WTC11 (cell line): ENCODE measurements around the gene MSGN1. TPM values are rescaled to one million over a fixed set of nuclear protein-coding genes. Genes with fewer than 3 reads are reported as not detected.

Experiments used
- ATAC-seq: fragments of 200-7000 bp; cut with Tn5 transposase; 2 replicates; pipeline ENCODE4 v1.10.0; 2021; ENCODE audit warnings: mild to moderate bottlenecking, moderate library complexity
- CTCF ChIA-PET: fragments of 300-600 bp; sonication (Branson Sonifier 250); formaldehyde crosslinking; loops from one replicate; lab custom pipeline; 2021; ENCODE audit warnings: antibody characterized with exemption; lab: Charles Lee
- POLR2A ChIA-PET: fragments of 350-600 bp; sonication (Branson Sonifier 250); formaldehyde crosslinking; loops from one replicate; lab custom pipeline; 2021; ENCODE audit warnings: antibody characterized with exemption; lab: Charles Lee
- DNase-seq: peaks from one replicate; pipeline ENCODE4 v3.0.0; 2021; ENCODE audit warnings: low spot score
- H3K27ac Mint-ChIP-seq: 2 replicates; pipeline ENCODE4 v1.8.0; 2021; ENCODE audit warnings: mixed read lengths
- H3K27me3 Mint-ChIP-seq: 2 replicates; pipeline ENCODE4 v1.8.0; 2021; ENCODE audit warnings: low read depth, mild to moderate bottlenecking, moderate library complexity, mixed read lengths
- H3K36me3 Mint-ChIP-seq: 2 replicates; pipeline ENCODE4 v1.8.0; 2021; ENCODE audit warnings: mixed read lengths
- H3K4me1 Mint-ChIP-seq: 2 replicates; pipeline ENCODE4 v1.8.0; 2022; ENCODE audit warnings: mixed read lengths
- H3K4me3 Mint-ChIP-seq: 2 replicates; pipeline ENCODE4 v1.8.0; 2021; ENCODE audit warnings: mild to moderate bottlenecking, moderate library complexity, mixed read lengths
- H3K9me3 Mint-ChIP-seq: 2 replicates; pipeline ENCODE4 v1.8.0; 2021; ENCODE audit warnings: mixed read lengths
- CREB1 ChIP-seq: sonication (generic); formaldehyde crosslinking; IDR thresholded peaks from 2 replicates; pipeline ENCODE4 v1.8.0; 2023; ENCODE audit warnings: mild to moderate bottlenecking, missing genetic modification reagents
- CREM ChIP-seq: sonication (generic); formaldehyde crosslinking; IDR thresholded peaks from 2 replicates; pipeline ENCODE4 v1.8.1; 2022; ENCODE audit warnings: mild to moderate bottlenecking, missing genetic modification reagents, moderate library complexity
- ESRRA ChIP-seq: sonication (generic); formaldehyde crosslinking; IDR thresholded peaks from 2 replicates; pipeline ENCODE4 v1.8.1; 2022; ENCODE audit warnings: mild to moderate bottlenecking, missing genetic modification reagents, borderline replicate concordance
- ETV6 ChIP-seq: sonication (generic); formaldehyde crosslinking; IDR thresholded peaks from 2 replicates; pipeline ENCODE4 v1.8.1; 2022; ENCODE audit warnings: mild to moderate bottlenecking, missing genetic modification reagents
- GRHL2 ChIP-seq: fragments of 250-450 bp; sonication (Bioruptor Pico); IDR thresholded peaks from 2 replicates; pipeline ENCODE4 v1.8.0; 2022; ENCODE audit warnings: mild to moderate bottlenecking, moderate library complexity; ENCODE audit not compliant: insufficient replicate concordance, severe bottlenecking
- HMGA2 ChIP-seq: fragments of 250-450 bp; sonication (Bioruptor Pico); IDR thresholded peaks from 2 replicates; pipeline ENCODE4 v1.4.0; 2021; ENCODE audit warnings: mild to moderate bottlenecking, moderate library complexity
- MXD4 ChIP-seq: fragments of 250-450 bp; sonication (Bioruptor Pico); IDR thresholded peaks from 2 replicates; pipeline ENCODE4 v1.8.0; 2021; ENCODE audit warnings: mild to moderate bottlenecking, moderate library complexity, borderline replicate concordance
- NFATC4 ChIP-seq: fragments of 250-450 bp; sonication (Bioruptor Pico); IDR thresholded peaks from 2 replicates; pipeline ENCODE4 v1.9.0; 2021; ENCODE audit warnings: mild to moderate bottlenecking
- NFE2L1 ChIP-seq: sonication (generic); formaldehyde crosslinking; IDR thresholded peaks from 2 replicates; pipeline ENCODE4 v1.8.1; 2023; ENCODE audit warnings: missing genetic modification reagents
- NFYB ChIP-seq: sonication (generic); formaldehyde crosslinking; conservative IDR thresholded peaks from 2 replicates; pipeline ENCODE4 v1.8.0; 2022; ENCODE audit warnings: low read depth, missing genetic modification reagents
- NR2C2 ChIP-seq: sonication (generic); formaldehyde crosslinking; IDR thresholded peaks from 2 replicates; pipeline ENCODE4 v1.8.0; 2022; ENCODE audit warnings: mild to moderate bottlenecking, missing genetic modification reagents
- PRRX2 ChIP-seq: fragments of 250-450 bp; sonication (Bioruptor Pico); IDR thresholded peaks from 2 replicates; pipeline ENCODE4 v1.8.0; 2021; ENCODE audit warnings: mild to moderate bottlenecking
- SMAD3 ChIP-seq: sonication (generic); formaldehyde crosslinking; IDR thresholded peaks from 2 replicates; pipeline ENCODE4 v1.8.0; 2022; ENCODE audit warnings: missing genetic modification reagents, mild to moderate bottlenecking, borderline replicate concordance
- SMAD4 ChIP-seq: sonication (generic); formaldehyde crosslinking; IDR thresholded peaks from 2 replicates; pipeline ENCODE4 v1.8.0; 2022; ENCODE audit warnings: mild to moderate bottlenecking, missing genetic modification reagents
- TEAD1 ChIP-seq: sonication (generic); formaldehyde crosslinking; IDR thresholded peaks from 2 replicates; pipeline ENCODE4 v1.8.0; 2022; ENCODE audit warnings: mild to moderate bottlenecking, missing genetic modification reagents
- ZNF219 ChIP-seq: sonication (generic); formaldehyde crosslinking; IDR thresholded peaks from 2 replicates; pipeline ENCODE4 v1.8.0; 2023; ENCODE audit warnings: missing genetic modification reagents, mild to moderate bottlenecking, borderline replicate concordance
- ZNF263 ChIP-seq: sonication (generic); formaldehyde crosslinking; IDR thresholded peaks from 2 replicates; pipeline ENCODE4 v1.8.1; 2022; ENCODE audit warnings: low read depth, mild to moderate bottlenecking, moderate library complexity, missing genetic modification reagents
- ZNF396 ChIP-seq: fragments of 250-450 bp; sonication (Bioruptor Pico); IDR thresholded peaks from 2 replicates; pipeline ENCODE4 v1.8.0; 2021; ENCODE audit warnings: mild to moderate bottlenecking, moderate library complexity, borderline replicate concordance
- ZNF423 ChIP-seq: fragments of 250-450 bp; sonication (Bioruptor Pico); IDR thresholded peaks from 2 replicates; pipeline ENCODE4 v2.1.2; 2022; ENCODE audit warnings: mild to moderate bottlenecking, moderate library complexity
- total RNA-seq: library from RNA; stranded (reverse); gene quantifications from 3 replicates; pipeline ENCODE4 v1.2.3, GENCODE V29; 2021
- TF ChIP-seq, protein P1 (sequence below): sonication (generic); formaldehyde crosslinking; IDR thresholded peaks from 2 replicates; pipeline ENCODE4 v1.8.1; 2023; ENCODE audit warnings: mild to moderate bottlenecking, missing genetic modification reagents
- TF ChIP-seq, protein P2 (sequence below): fragments of 250-450 bp; sonication (Bioruptor Pico); IDR thresholded peaks from 2 replicates; pipeline ENCODE4 v1.9.0; 2021; ENCODE audit warnings: moderate library complexity, mild to moderate bottlenecking, inconsistent platforms, borderline replicate concordance
- TF ChIP-seq, protein P3 (sequence below): sonication (generic); formaldehyde crosslinking; conservative IDR thresholded peaks from 2 replicates; pipeline ENCODE4 v1.8.1; 2023; ENCODE audit warnings: mild to moderate bottlenecking, low read depth, missing genetic modification reagents, moderate library complexity
- TF ChIP-seq, protein P4 (sequence below): sonication (generic); formaldehyde crosslinking; IDR thresholded peaks from 2 replicates; pipeline ENCODE4 v1.8.0; 2023; ENCODE audit warnings: missing genetic modification reagents, mild to moderate bottlenecking, borderline replicate concordance
- TF ChIP-seq, protein P5 (sequence below): fragments of 250-450 bp; sonication (Bioruptor Pico); IDR thresholded peaks from 2 replicates; pipeline ENCODE4 v1.9.0; 2021; ENCODE audit warnings: mild to moderate bottlenecking

Gene MSGN1
- total RNA-seq, 1 experiment from 2014 or later = not detected

DNA sequence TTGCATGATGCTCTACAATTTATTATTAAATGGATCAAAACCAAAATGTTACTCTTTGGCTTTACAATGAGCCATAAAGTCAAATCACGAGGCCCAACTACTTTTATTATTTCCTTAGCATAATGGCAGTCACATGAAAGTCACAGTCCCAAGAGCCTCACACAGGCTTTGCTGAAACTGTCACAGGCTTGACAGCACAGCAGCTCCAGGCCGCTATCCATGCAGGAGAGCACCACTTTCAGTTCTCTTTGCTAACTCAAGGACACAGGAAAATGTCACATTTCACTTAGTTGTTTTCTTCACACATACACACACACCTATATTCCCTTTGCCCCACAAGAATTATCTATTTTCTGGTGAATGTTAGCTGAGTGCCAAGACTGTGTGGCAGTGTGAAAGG lies 11.1 kb upstream of the MSGN1 start:
- ATAC-seq = no peak
- Mint-ChIP-seq H3K4me3 (no peak overlapping the region), H3K27me3 (no peaks in the 10 kb centered on the region), H3K27ac (no peak overlapping the region), H3K36me3 (no peaks in the 10 kb centered on the region), H3K4me1 (peaks cover 5% of the 10 kb centered on the region; the same call in 1 of the 2 replicates), H3K9me3 (no peaks in the 10 kb centered on the region)
- CTCF ChIA-PET = no interaction called here
- TF ChIP-seq ZNF263 = no peak
- no peak for TF ChIP-seq SMAD4 (CRISPR knock-in tag)
- no peak for TF ChIP-seq NFE2L1
- TF ChIP-seq NFYB (CRISPR knock-in tag) = no peak
- TF ChIP-seq CREB1 = no peak
- no peak for TF ChIP-seq NR2C2
- TF ChIP-seq ZNF423 (CRISPR knock-in tag) = no peak
- no peak for TF ChIP-seq CREM (CRISPR knock-in tag)
- TF ChIP-seq, protein P1, sequence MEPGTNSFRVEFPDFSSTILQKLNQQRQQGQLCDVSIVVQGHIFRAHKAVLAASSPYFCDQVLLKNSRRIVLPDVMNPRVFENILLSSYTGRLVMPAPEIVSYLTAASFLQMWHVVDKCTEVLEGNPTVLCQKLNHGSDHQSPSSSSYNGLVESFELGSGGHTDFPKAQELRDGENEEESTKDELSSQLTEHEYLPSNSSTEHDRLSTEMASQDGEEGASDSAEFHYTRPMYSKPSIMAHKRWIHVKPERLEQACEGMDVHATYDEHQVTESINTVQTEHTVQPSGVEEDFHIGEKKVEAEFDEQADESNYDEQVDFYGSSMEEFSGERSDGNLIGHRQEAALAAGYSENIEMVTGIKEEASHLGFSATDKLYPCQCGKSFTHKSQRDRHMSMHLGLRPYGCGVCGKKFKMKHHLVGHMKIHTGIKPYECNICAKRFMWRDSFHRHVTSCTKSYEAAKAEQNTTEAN (CRISPR knock-in tag) = no peak
- TF ChIP-seq ESRRA (CRISPR knock-in tag) = no peak
- TF ChIP-seq, protein P2, sequence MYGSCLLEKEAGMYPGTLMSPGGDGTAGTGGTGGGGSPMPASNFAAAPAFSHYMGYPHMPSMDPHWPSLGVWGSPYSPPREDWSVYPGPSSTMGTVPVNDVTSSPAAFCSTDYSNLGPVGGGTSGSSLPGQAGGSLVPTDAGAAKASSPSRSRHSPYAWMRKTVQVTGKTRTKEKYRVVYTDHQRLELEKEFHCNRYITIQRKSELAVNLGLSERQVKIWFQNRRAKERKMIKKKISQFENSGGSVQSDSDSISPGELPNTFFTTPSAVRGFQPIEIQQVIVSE = no peak
- TF ChIP-seq ZNF219 (CRISPR knock-in tag) = no peak
- no peak for TF ChIP-seq GRHL2 (CRISPR knock-in tag)
- no peak for TF ChIP-seq HMGA2 (CRISPR knock-in tag)
- no peak for TF ChIP-seq PRRX2 (CRISPR knock-in tag)
- no peak for TF ChIP-seq ETV6 (CRISPR knock-in tag)
- DNase-seq = no peak
- POLR2A ChIA-PET = interaction anchor here (0.7 kb wide), 1 partner anchor 18 kb away, joined by 5 read pairs; no protein-coding TSS in a partner anchor

DNA sequence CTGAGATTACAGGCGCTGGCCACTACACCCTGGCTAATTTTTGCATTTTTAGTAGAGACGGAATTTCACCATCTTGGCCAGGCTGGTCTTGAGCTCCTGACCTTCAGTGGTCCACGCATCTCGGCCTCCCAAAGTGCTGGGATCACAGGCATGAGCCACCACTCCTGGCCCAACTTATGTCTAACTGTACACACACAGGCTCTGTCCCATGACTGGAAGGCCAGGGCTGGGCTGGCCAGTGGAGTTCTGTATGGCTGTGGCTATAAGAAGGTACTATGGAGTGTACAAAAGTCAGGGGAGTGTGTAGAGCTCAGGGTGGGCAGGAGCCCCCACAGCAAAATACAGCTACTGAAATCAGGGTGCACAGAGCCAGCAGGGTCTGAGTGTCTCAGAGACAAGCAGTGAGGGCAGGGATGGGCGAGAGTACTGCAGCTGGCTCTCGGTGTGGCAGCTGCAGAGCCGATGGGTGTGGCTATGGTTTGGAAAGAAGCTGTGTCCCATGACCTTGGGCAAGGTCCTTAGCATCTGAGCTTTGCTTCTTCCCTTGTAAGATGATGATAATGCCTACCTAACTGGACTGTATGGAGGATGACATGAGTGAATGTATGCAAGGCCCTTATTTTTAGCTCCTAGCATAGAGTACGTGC lies 10.4 kb upstream of the MSGN1 start:
- TF ChIP-seq, protein P3, sequence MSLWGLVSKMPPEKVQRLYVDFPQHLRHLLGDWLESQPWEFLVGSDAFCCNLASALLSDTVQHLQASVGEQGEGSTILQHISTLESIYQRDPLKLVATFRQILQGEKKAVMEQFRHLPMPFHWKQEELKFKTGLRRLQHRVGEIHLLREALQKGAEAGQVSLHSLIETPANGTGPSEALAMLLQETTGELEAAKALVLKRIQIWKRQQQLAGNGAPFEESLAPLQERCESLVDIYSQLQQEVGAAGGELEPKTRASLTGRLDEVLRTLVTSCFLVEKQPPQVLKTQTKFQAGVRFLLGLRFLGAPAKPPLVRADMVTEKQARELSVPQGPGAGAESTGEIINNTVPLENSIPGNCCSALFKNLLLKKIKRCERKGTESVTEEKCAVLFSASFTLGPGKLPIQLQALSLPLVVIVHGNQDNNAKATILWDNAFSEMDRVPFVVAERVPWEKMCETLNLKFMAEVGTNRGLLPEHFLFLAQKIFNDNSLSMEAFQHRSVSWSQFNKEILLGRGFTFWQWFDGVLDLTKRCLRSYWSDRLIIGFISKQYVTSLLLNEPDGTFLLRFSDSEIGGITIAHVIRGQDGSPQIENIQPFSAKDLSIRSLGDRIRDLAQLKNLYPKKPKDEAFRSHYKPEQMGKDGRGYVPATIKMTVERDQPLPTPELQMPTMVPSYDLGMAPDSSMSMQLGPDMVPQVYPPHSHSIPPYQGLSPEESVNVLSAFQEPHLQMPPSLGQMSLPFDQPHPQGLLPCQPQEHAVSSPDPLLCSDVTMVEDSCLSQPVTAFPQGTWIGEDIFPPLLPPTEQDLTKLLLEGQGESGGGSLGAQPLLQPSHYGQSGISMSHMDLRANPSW (CRISPR knock-in tag) = no peak
- TF ChIP-seq ZNF423 (CRISPR knock-in tag) = no peak
- Mint-ChIP-seq H3K36me3 (no peaks in the 10 kb centered on the region), H3K27me3 (no peaks in the 10 kb centered on the region), H3K4me1 (peaks cover 11% of the 10 kb centered on the region), H3K27ac (no peak overlapping the region), H3K4me3 (no peak overlapping the region), H3K9me3 (no peaks in the 10 kb centered on the region)
- DNase-seq (no peak), ATAC-seq (no peak)
- ChIA-PET CTCF (no interaction called here), POLR2A (no interaction called here)

DNA sequence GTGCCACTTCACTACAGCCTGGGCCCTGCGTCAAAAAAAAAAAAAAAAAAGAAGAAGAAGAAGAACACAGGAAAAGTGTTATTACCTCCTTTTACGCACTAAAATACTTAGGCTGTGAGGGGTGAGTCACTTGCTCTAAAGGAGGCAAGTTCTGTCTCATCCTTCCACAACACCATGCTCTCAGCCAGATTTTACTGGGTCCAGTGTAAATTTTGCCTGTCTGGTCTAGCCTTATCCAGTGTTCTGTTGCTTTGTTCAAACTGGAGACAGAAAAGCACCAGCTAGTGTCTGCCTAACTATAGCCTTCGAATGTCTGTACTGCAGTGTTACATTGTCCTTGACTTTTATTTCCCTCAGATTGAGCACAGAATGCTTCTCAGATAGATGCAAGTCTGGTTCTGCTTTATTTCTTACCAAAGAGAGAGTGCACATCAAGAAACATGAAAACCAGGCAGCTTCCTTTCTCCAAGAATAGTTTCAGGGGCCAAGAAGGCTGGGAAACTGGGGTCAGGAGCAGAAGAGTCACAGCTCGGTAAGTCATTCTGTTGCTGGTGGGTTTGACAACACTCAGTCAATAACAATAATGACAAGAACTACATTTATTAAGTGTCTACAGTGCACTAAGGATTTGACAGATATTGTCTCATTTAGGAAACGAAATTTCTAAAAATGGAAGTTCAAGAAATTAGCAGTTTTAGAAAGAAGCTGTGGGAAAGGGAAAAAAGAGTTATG lies 3.1 kb upstream of the MSGN1 start:
- no peak for ATAC-seq
- Mint-ChIP-seq H3K9me3 (no peaks in the 10 kb centered on the region), H3K4me1 (peaks cover 31% of the 10 kb centered on the region), H3K27me3 (peaks cover 5% of the 10 kb centered on the region; the same call in 1 of the 2 replicates), H3K27ac (no peak overlapping the region), H3K36me3 (no peaks in the 10 kb centered on the region), H3K4me3 (no peak overlapping the region)
- no peak for DNase-seq
- ChIA-PET POLR2A (no interaction called here), CTCF (no interaction called here)
- TF ChIP-seq SMAD3 (CRISPR knock-in tag) (no peak), PRRX2 (CRISPR knock-in tag) (no peak), ZNF396 (CRISPR knock-in tag) (no peak), TEAD1 (no peak), MXD4 (no peak), NFATC4 (CRISPR knock-in tag) (no peak)
- TF ChIP-seq, protein P4, sequence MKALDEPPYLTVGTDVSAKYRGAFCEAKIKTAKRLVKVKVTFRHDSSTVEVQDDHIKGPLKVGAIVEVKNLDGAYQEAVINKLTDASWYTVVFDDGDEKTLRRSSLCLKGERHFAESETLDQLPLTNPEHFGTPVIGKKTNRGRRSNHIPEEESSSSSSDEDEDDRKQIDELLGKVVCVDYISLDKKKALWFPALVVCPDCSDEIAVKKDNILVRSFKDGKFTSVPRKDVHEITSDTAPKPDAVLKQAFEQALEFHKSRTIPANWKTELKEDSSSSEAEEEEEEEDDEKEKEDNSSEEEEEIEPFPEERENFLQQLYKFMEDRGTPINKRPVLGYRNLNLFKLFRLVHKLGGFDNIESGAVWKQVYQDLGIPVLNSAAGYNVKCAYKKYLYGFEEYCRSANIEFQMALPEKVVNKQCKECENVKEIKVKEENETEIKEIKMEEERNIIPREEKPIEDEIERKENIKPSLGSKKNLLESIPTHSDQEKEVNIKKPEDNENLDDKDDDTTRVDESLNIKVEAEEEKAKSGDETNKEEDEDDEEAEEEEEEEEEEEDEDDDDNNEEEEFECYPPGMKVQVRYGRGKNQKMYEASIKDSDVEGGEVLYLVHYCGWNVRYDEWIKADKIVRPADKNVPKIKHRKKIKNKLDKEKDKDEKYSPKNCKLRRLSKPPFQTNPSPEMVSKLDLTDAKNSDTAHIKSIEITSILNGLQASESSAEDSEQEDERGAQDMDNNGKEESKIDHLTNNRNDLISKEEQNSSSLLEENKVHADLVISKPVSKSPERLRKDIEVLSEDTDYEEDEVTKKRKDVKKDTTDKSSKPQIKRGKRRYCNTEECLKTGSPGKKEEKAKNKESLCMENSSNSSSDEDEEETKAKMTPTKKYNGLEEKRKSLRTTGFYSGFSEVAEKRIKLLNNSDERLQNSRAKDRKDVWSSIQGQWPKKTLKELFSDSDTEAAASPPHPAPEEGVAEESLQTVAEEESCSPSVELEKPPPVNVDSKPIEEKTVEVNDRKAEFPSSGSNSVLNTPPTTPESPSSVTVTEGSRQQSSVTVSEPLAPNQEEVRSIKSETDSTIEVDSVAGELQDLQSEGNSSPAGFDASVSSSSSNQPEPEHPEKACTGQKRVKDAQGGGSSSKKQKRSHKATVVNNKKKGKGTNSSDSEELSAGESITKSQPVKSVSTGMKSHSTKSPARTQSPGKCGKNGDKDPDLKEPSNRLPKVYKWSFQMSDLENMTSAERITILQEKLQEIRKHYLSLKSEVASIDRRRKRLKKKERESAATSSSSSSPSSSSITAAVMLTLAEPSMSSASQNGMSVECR (CRISPR knock-in tag) = no peak
- TF ChIP-seq, protein P5, sequence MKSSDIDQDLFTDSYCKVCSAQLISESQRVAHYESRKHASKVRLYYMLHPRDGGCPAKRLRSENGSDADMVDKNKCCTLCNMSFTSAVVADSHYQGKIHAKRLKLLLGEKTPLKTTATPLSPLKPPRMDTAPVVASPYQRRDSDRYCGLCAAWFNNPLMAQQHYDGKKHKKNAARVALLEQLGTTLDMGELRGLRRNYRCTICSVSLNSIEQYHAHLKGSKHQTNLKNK (CRISPR knock-in tag) = no peak
